ENCODE data around the gene KLRC4.
"Not testable (repeated sequence)": the region's sequence is repeated elsewhere in the genome, so short reads cannot be mapped to it uniquely, and the experiment has no call there.

Gene KLRC4

DNA sequence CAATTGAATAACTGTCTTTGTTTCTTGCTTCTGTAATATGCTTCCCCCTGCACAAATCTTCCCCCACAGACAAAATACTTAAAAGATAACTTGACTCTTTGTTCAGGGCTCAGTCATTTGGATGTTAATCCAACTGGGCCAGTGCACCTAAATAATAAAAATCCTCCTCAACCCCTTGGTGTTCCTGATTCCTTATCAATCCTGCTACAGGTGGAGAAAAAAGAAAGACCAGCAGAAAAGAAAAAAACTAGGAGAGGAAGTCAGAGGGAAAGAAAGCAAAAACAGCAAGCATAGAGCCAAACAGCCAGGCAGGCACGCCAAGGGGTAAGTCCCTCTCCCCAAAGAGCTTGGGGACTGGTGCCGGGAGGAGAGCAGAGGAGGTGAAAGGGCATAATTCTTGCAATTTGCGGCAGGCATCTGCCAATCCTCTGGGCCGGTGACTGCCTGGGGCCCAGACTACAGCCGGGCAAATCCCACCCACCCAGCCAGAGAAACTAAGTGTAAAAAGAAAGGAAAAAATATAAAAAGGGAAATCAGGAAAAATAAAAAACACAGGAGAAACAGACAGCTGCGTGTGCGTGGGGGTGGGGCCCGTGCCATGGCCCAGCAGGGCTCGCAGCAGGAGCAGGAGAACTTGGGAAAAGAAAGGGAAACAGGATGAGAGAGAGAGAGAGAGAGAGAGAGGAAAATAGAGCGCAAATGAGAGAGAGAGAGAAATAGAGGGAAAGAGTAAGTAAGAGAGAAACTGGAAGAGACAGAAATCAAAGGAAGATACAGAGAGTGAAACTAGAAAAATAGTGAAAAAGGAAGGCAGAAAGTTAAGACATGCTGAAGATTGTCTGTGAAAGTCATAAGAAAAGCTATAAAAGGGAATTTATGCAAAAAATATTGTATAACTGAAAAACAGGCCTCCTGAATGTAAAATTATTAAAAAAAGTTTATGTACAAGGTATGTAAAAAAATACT is 41.1 kb downstream of the KLRC4 start:
- no peak for DNase-seq (ENCODE audit: low read depth)

DNA sequence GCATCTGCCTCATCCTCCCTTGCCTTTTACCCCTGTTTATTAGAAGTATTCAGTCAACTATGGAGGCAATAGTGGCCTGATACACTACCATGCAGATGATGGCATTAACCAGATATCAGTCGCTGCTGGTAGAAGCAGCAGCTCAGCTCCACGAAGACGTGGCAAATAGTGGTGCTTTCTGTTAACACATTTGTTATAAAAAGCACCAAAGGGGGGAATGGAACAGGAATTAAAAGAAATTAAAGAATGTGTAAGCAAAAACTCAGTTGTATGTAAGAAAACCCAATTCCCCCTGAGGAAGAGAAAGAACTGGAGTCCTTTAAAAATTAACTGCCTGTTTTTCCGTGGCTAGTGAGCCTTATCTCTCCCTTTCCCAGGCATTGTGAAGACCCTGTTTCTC is 41.8 kb downstream of the KLRC4 start:
- not testable (repeated sequence) for DNase-seq (ENCODE audit: low read depth)

DNA sequence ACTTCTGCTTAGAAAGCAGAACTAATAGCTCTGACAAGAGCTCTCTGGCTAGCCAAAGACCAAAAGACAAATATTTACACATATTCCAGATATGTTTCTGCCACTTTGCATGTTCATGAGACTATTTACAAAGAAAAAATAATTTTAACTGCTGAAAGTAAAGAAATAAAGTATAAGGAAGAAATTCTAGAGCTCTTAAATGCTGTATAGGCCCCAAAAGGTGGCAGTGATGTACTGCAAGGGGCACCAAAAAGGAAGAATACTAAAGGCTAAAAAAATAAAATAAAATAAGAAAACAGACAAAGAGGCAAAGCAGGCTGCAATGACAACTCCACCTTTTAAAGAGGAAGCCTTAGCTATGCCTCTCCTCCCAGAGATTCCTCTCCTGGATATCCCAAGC is 42.7 kb downstream of the KLRC4 start:
- DNase-seq (ENCODE audit: low read depth): no peak

DNA sequence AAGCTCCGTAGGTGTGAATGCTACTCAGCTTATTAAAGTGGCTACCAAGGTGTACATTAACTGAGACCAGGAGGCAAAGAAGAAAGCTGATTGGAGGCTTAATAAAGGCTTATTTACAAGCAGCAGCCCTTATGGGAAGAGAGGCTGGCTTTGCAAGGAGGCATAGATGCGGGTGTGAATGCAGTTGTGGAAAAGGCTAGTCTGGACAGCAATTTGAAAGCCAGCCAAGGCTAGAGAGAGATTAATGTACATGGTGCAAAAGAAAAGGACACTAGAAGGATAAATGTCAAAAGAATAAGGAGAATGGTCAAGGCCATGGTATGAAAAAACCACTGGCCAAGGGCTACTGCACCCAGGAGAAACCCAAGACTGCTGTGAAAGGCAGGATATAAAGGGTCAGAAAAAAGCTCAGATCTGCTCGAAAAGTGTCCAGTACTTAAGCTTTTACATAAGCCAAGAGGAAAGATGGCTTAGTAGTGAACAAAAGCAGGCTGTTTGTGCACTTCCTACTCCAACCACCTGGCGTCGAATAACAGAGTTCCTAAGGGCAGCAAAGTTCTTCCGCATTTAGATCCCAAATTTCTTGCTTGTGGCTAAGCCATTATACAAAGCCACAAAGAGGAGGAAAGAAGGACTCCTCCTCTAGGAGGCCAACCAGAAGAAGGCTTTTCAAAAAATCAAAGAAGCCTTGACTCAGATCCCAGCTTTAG is 43.7 kb downstream of the KLRC4 start:
- no peak for DNase-seq (ENCODE audit: low read depth)

DNA sequence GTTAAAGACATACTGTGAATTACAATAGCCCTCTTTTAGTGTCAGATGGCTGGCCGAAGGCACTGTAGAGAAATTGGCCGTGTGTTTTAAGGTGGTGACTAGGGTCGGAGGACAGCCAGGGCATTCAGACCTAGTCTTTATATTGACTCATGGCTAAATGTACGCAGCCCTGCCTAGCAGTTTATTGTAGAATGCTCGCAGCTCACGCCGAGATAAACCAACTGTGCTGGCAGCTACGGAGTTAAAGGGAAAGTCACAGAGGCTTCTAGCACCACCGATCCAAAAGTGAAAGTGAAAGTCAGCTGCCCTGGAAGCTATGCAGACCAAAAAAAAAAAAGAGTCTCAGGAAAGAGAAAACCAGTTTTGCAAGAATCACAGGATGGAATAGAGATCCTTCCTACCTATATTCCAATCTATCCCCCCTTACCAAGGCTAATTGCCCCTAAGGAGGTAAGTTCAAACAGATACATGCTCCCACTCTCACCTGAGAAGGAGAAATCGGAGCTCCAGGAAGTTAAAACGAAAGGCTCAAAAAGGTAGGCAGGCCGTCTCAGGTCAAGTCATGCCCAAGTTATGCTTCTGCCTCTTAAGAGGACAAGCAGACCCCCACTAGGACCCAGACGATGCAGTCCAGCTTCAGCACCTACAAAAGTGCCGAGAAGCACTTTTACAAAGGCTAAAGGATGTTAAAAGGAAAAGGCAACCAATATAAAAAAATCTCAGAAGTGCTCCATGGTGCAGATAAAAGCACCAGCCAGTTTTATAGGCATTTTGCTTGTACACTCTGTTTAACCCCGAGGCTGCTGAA is 44.5 kb downstream of the KLRC4 start:
- peak; percentile 66 for DNase-seq (ENCODE audit: low read depth)

DNA sequence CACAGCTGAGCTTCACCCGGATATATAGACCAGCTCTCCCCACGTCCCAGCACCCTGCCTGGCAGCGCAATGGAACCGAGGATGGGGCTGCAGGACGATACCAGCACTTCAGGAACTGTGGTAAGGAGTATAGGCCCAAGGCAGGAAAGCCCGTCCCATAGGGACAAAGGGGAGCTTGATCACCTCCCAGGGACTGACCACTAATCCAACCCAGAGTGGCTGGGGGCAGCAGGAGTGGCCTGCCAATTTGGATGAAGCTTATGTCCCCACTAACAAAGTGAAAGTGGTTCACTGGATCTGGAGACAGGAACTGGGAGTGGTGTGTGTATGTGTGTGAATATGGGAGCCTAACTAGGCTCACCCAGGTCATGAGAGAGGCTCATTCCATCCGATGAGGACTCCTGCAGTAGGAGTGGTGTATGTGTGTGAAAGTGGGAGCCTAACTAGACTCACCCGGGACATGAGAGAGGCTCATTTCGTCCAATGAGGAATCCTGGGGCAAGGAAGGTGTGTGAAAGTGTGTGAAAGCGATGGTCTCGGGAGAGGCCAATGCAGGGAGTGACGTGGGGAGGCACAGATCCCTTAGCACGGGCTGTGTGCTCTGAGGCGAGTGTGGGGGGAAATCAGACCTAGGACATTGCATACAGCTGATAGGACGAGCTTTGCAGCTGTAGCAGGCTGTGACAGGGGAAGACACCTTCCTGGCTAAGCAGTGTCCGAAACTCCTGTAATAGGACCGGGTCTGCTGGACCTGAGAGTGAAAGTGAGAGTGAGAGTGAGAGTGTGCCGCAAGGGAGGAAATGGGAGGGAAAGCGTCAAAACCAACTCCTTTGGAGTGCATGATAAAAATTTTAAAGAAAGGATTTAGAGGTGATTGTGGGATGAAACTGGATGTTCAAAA is 45.4 kb downstream of the KLRC4 start:
- no peak for DNase-seq (ENCODE audit: low read depth)

DNA sequence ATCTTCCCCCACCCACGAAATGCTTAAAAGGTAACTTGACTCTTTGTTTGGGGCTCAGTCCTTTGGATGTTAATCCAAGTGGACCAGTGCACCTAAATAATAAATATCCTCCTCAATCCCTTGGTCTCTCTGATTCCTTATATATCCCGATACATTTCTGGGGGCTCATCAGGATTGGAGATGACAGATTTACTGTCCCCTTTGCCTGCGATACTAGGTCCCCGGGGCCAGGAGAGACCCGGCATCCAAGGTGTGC is 46.0 kb downstream of the KLRC4 start:
- no peak for DNase-seq (ENCODE audit: low read depth)

DNA sequence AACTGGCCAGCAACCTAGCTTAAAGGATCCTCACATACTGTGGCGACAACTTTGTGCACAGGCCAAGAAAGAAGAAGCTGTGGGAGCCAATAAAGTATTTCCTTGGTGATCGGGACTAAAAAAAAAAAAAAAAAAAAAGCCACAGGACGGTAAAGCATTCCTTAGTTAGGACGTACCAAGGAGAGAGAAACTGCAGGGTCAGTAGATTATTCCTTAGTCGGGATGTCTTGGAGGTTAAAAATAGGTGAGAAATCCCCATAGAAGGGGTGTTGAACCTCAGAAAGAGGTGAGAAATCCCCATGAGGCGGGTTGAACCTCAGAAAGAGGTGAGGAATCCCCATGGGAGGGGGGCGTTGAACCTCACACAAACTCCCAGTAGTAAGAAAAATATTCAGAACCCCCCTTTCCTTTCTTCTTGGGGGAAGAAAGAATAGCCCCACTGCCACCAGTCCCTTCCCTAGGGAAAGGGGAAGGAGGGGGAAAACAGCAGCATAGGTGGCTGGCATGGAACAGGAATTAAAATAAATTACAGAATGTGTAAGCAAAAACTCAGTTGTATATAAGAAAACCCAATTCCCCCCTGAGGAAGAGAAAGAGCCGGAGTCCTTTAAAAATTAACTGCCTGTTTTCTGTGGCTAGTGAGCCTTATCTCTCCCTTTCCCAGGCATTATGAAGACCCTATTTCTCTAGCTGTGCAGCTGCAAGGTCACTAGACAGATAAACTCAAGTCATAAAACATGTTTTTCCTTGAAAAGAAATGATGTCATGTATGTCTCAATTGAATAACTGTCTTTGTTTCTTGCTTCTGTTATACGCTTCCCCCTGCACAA is 46.5 kb downstream of the KLRC4 start:
- DNase-seq (ENCODE audit: low read depth): no peak

DNA sequence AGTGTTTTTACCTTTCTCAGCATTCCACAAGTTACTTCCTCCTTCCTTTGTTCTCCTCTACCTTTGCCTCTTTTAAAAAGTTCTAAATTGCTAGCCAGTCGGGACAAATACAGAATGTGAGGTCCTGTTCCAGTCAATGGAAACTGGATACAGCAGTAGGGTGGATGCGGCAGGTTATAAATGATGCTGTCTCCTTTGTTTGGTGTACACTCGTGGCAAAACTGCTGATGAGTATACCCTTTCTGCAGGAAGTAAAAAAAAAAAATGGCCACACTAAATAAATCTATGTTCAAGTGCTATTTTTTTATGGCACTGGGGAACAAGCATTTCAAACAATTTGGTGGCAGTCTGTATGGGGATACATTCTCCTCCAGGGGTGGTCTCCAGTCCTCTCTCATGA is 47.2 kb downstream of the KLRC4 start:
- DNase-seq (ENCODE audit: low read depth): no peak

DNA sequence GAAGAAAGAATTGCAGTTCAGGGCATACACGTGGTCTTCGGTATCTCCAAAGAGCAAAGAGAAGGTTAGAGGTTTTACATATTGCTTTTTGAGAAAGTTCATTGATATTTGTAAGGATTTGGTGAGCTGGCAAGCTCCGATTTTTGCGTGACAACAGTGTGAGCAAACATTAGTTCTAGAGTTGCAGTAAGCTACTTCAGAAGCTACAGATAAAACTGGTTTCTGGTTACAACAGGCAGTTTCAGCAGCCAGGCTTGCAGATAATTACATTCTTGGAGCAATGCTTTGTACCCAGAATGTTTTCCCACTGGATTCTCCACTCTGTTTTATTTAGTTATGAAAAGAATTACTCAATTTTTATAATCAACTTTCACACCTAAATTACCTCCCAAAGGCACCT is 47.9 kb downstream of the KLRC4 start:
- no peak for DNase-seq (ENCODE audit: low read depth)

DNA sequence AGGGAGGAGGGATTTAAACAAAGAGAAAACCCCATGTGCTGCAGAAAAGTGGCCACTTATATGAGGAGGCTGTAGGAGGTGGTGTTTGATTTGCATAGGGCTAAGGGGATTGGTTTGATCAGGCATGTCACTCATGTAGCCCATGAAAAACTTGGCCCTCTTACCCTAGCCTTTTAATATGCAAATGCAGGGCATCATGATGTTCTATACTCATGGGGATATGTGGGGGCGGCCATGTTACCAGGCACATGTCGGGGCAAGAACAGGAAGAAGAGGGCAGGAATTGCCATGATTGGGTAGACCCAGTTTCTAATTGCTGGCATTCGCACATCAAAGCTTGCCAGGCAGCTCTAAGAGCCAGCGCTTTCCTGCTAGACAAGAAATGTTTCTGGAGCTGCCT is 48.5 kb downstream of the KLRC4 start:
- no peak for DNase-seq (ENCODE audit: low read depth)

DNA sequence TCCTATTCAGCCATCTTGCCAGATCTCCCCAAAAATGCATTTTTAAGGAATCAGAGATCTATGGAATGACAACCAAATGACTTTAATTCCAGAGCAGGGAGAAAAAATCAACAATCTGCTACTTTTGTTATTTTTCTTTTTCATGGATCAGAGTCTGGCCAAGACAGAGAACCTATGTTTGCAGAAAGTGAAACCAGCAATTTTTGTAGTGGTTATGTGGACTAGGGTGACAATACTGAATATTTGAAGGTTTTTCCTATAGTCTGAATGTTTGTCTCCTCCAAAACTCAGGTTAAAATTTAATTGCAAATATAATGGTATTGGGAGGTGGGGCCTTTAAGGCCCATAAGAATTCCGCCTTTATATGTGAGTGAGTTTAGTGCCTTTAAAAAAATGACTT is 50.6 kb downstream of the KLRC4 start:
- no peak for DNase-seq (ENCODE audit: low read depth)

DNA sequence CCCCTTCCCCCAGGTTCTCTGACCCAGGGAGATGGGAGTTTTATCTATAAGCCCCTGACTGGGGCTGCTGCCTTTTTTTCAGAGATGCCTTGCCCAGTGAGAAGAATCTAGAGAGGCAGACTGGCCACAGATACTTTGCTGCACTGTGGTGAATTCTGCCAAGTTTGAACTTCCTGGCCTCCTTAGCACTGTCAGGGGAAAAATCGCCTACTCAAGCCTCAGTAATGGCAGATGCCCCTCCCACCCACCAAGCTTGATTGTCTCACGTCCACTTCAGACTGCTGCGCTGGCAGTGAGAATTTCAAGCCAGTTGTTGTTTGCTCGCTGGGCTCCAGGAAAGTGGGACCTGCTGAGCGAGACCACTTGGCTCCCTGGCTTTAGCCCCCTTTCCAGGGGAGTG is 51.4 kb downstream of the KLRC4 start:
- DNase-seq (ENCODE audit: low read depth): no peak
